ENCODE data around the gene CAPN10.

GRCh38 chr2:240574386-240575100, 12.0 kb upstream of the CAPN10 start:
- TF ChIP-seq GATA2 (IDR thresholded peaks at IDR 0.05; ENCODE audit: low read depth, low read length) (no peak), GATA3 (IDR thresholded peaks at IDR 0.05; ENCODE audit: low read depth, low read length) (no peak)

All from SH-SY5Y (cell line).